ENCODE results near the gene SLX1B.
"Not testable (repeated sequence)": the region's sequence is repeated elsewhere in the genome, so short reads cannot be mapped to it uniquely, and the experiment has no call there.

SLX1B gene

GRCh38 chr16:29454269-29454668 lies at the start of gene SLX1B, which contains the start of gene BOLA2:
Gene SLX1B (plus strand): TSS chr16:29454533.
Gene BOLA2 (minus strand): TSS chr16:29454351. CDS start chr16:29454253, 98 bp downstream.
- DNase-seq = not testable (repeated sequence)

GRCh38 chr16:29405249-29405648 lies 49.1 kb upstream of the SLX1B start:
- DNase-seq = not testable (repeated sequence)

GRCh38 chr16:29423587-29423986 lies 30.7 kb upstream of the SLX1B start:
- not testable (repeated sequence) for DNase-seq

GRCh38 chr16:29425390-29425789 lies 28.9 kb upstream of the SLX1B start:
- not testable (repeated sequence) for DNase-seq

GRCh38 chr16:29453754-29454153 lies 579 bp upstream of the SLX1B start:
- not testable (repeated sequence) for DNase-seq

- not testable (repeated sequence) for DNase-seq
These were observed 495 bp downstream of the SLX1B start for GRCh38 chr16:29454828-29455227.

GRCh38 chr16:29457660-29458059 lies 3.3 kb downstream of the SLX1B start:
- DNase-seq = not testable (repeated sequence)

- not testable (repeated sequence) for DNase-seq
These were observed 5.6 kb downstream of the SLX1B start, which contains the start of gene SULT1A4 for GRCh38 chr16:29459706-29460646. Gene SULT1A4 (plus strand): TSS chr16:29459913. CDS start chr16:29461386, 1,473 bp downstream.

GRCh38 chr16:29460647-29461030 lies 6.3 kb downstream of the SLX1B start:
- DNase-seq = not testable (repeated sequence)

- DNase-seq = not testable (repeated sequence)
These were observed 11.9 kb downstream of the SLX1B start for GRCh38 chr16:29465985-29466824.

- not testable (repeated sequence) for DNase-seq
These were observed 12.6 kb downstream of the SLX1B start for GRCh38 chr16:29466904-29467303.

- DNase-seq = not testable (repeated sequence)
These were observed 13.5 kb downstream of the SLX1B start for GRCh38 chr16:29467654-29468366.

- DNase-seq = not testable (repeated sequence)
These were observed 15.3 kb downstream of the SLX1B start for GRCh38 chr16:29469660-29470059.

- DNase-seq = not testable (repeated sequence)
These were observed 17.7 kb downstream of the SLX1B start for GRCh38 chr16:29472065-29472464.

GRCh38 chr16:29482276-29482675 lies 27.9 kb downstream of the SLX1B start:
- DNase-seq = not testable (repeated sequence)

GRCh38 chr16:29506308-29506707 lies 52.0 kb downstream of the SLX1B start, which contains the start of gene NPIPB12:
Gene NPIPB12 (minus strand): TSS chr16:29506408.
- not testable (repeated sequence) for DNase-seq

All from NCI-H510A (cell line).